Measurements from ENCODE around the gene EFEMP2. TPM values are rescaled to one million over a fixed set of nuclear protein-coding genes. Genes with fewer than 3 reads are reported as not detected.
A peak's percentile ranks its signal among the peaks of the same experiment; 100 is the strongest.

EFEMP2 gene
- total and polyA plus RNA-seq, 8 donors, result 21.0 to 37.9 (median 28.9) TPM

GRCh38 chr11:65906602-65907001 is 34.0 kb upstream of the EFEMP2 start:
- H3K36me3 ChIP-seq, result no peaks in the 10 kb centered on the region
- no peaks in the 10 kb centered on the region for H3K9me3 ChIP-seq
- peaks cover 5 to 12% (median 6%) of the 10 kb centered on the region in 4 donors for H3K4me1 ChIP-seq
- no peak for TF ChIP-seq POLR2AphosphoS5 (IDR thresholded peaks at IDR 0.05)
- no peak for TF ChIP-seq CTCF (IDR thresholded peaks at IDR 0.05)
- no peak for TF ChIP-seq POLR2A (IDR thresholded peaks at IDR 0.05)
- no peak for TF ChIP-seq EP300 (IDR thresholded peaks at IDR 0.05)
- no peak for DNase-seq
- H3K27me3 ChIP-seq, result no peaks in the 10 kb centered on the region
- no peak overlapping the region for H3K27ac ChIP-seq
- 76 to 84% (median 81%) methylated on average over 5 of the region's 5 CpGs for WGBS, 5 donors
- no peak overlapping the region for H3K4me3 ChIP-seq
- intact Hi-C loops (cut with DNase I; ENCODE audit: low total_unique reads), result no loop called here

GRCh38 chr11:65903715-65904114 is 31.1 kb upstream of the EFEMP2 start:
- Histone ChIP-seq H3K27me3 (peaks cover 0 to 11% (median 10%) of the 10 kb centered on the region in 3 donors), H3K9me3 (no peaks in the 10 kb centered on the region), H3K4me3 (no peak overlapping the region), H3K4me1 (peaks cover 11 to 28% (median 17%) of the 10 kb centered on the region in 4 donors), H3K27ac (no peak overlapping the region), H3K36me3 (no peaks in the 10 kb centered on the region)
- DNase-seq, result no peak
- intact Hi-C loops (cut with DNase I; ENCODE audit: low total_unique reads), result no loop called here
- TF ChIP-seq CTCF (IDR thresholded peaks at IDR 0.05), result no peak
- TF ChIP-seq POLR2AphosphoS5 (IDR thresholded peaks at IDR 0.05), result no peak
- no peak for TF ChIP-seq EP300 (IDR thresholded peaks at IDR 0.05)
- TF ChIP-seq POLR2A (IDR thresholded peaks at IDR 0.05), result no peak
- 62 to 73% (median 66%) methylated on average over 8 of the region's 8 CpGs for WGBS, 5 donors

GRCh38 chr11:65903068-65903481 is 30.5 kb upstream of the EFEMP2 start:
- Histone ChIP-seq H3K36me3 (no peaks in the 10 kb centered on the region), H3K27ac (no peak overlapping the region)

GRCh38 chr11:65900899-65901180 is 28.2 kb upstream of the EFEMP2 start:
- Histone ChIP-seq H3K27ac (peak overlapping the region; percentile 40 to 86 (median 83)), H3K9me3 (no peaks in the 10 kb centered on the region), H3K36me3 (peaks cover 0 to 7% (median 0%) of the 10 kb centered on the region in 4 donors), H3K4me1 (peaks cover 11 to 46% (median 19%) of the 10 kb centered on the region in 4 donors), H3K27me3 (peaks cover 0 to 11% (median 10%) of the 10 kb centered on the region in 3 donors), H3K4me3 (peak overlapping the region; percentile 57 to 66 (median 62))
- WGBS, 5 donors, result 62 to 71% (median 66%) methylated on average over 11 of the region's 11 CpGs
- TF ChIP-seq EP300 (IDR thresholded peaks at IDR 0.05) (no peak), POLR2AphosphoS5 (IDR thresholded peaks at IDR 0.05) (no peak), POLR2A (IDR thresholded peaks at IDR 0.05) (no peak), CTCF (IDR thresholded peaks at IDR 0.05) (no peak)
- DNase-seq, result no peak
- intact Hi-C loops (cut with DNase I; ENCODE audit: low total_unique reads), result no loop called here

More at GRCh38 chr11:65903068-65903481, 30.5 kb upstream of the EFEMP2 start:
- intact Hi-C loops (cut with DNase I; ENCODE audit: low total_unique reads), result no loop called here
- WGBS, 5 donors, result 0 to 31% (median 22%) methylated on average over 1 to 5 of the region's 5 CpGs
- Histone ChIP-seq H3K4me3 (no peak overlapping the region), H3K9me3 (no peaks in the 10 kb centered on the region), H3K27me3 (peaks cover 0 to 11% (median 10%) of the 10 kb centered on the region in 3 donors), H3K4me1 (peaks cover 11 to 34% (median 19%) of the 10 kb centered on the region in 4 donors)
- no peak for DNase-seq
- TF ChIP-seq POLR2AphosphoS5 (IDR thresholded peaks at IDR 0.05), result no peak
- TF ChIP-seq POLR2A (IDR thresholded peaks at IDR 0.05), result no peak
- no peak for TF ChIP-seq CTCF (IDR thresholded peaks at IDR 0.05)
- no peak for TF ChIP-seq EP300 (IDR thresholded peaks at IDR 0.05)

Measured in stomach (tissue), 9 donors.